Measurements from ENCODE around the gene C14orf93. TPM values are rescaled to one million over a fixed set of nuclear protein-coding genes. Genes with fewer than 3 reads are reported as not detected.
"Not testable (repeated sequence)": the region's sequence is repeated elsewhere in the genome, so short reads cannot be mapped to it uniquely, and the experiment has no call there.

The C14orf93 gene
- polyA plus RNA-seq, 3 donors: 18.5 to 24.4 (median 19.0) TPM

- no peak for DNase-seq (ENCODE audit: extremely low read depth in 1 of 11, low read depth in 9 of 11, low spot score in 4 of 11)
These were observed 54.0 kb downstream of the C14orf93 start for GRCh38 chr14:22955702-22956569.

DNA sequence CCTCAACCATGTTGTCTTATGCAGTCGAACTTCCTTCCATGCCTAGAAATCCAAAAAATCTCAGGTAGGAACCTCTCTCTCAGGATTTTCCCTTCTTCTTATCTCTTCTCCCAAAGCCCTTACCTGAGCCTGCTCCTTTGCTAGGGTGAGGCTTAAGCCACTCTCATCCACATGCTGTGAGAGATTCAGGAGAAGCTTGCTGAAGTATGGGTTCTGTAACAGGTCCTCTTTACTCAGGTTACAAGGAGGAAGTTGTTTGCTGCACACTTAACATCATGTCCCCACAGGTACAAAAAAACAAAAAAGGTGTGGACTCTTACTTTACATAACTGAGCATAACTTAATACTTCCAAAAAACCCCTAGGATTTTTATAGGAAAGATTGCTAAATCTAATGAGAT is 57.5 kb downstream of the C14orf93 start:
- DNase-seq (ENCODE audit: extremely low read depth in 1 of 11, low read depth in 9 of 11, low spot score in 4 of 11): no peak

GRCh38 chr14:22951795-22952194 is 58.1 kb downstream of the C14orf93 start:
- not testable (repeated sequence) for DNase-seq (ENCODE audit: extremely low read depth in 1 of 11, low read depth in 9 of 11, low spot score in 4 of 11)

GRCh38 chr14:22945642-22946041 is 64.3 kb downstream of the C14orf93 start:
- DNase-seq (ENCODE audit: extremely low read depth in 1 of 11, low read depth in 9 of 11, low spot score in 4 of 11): no peak

DNA sequence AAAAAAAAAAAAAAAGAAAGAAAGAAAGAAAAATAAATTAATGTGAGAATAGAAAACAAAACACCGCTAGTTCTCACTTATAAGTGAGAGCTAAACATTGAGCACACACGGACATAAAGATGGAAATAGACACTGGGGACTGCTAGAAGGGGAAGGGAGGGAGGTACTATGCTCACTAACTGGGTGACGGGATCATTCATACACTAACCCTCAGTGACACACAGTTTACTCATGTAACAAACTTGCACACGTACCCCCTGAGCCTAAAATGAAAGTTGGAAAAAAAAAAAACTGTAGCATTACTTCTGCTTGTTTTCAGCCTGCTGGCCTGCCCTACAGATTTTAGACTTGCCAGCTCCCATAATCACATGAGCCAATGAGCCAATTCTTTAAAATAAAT is 70.3 kb downstream of the C14orf93 start:
- DNase-seq (ENCODE audit: extremely low read depth in 1 of 11, low read depth in 9 of 11, low spot score in 4 of 11): no peak

Other genes with a start within 250 kb of the C14orf93 start
- 100 to 1,000 TPM; 134 to 142 (median 136) TPM for gene OXA1L, start 243.5 kb downstream of the C14orf93 start, polyA plus RNA-seq (ENCODE audit: insufficient read length in 3 of 3)
- 100 to 1,000 TPM; 106 to 125 (median 119) TPM for gene SLC7A7, start 194.7 kb downstream of the C14orf93 start, polyA plus RNA-seq (ENCODE audit: insufficient read length in 3 of 3)
- gene MRPL52, start 180.3 kb downstream of the C14orf93 start, polyA plus RNA-seq (ENCODE audit: insufficient read length in 3 of 3): 100 to 1,000 TPM in 1 of 3 donors, 10 to 100 TPM in 2; 76.1 to 108 (median 97.7) TPM
- gene MMP14, start 173.6 kb downstream of the C14orf93 start, polyA plus RNA-seq (ENCODE audit: insufficient read length in 3 of 3): 100 to 1,000 TPM; 130 to 170 (median 135) TPM
- gene LRP10, start 138.4 kb downstream of the C14orf93 start, polyA plus RNA-seq (ENCODE audit: insufficient read length in 3 of 3): 10 to 100 TPM; 71.4 to 94.4 (median 83.1) TPM
- gene REM2, start 126.9 kb downstream of the C14orf93 start, polyA plus RNA-seq (ENCODE audit: insufficient read length in 3 of 3): 1 to 10 TPM; 1.5 to 1.9 (median 1.5) TPM
- 100 to 1,000 TPM; 111 to 140 (median 120) TPM for gene RBM23, start 91.0 kb downstream of the C14orf93 start, polyA plus RNA-seq (ENCODE audit: insufficient read length in 3 of 3)
- gene PRMT5, start 80.8 kb downstream of the C14orf93 start, polyA plus RNA-seq (ENCODE audit: insufficient read length in 3 of 3): 100 to 1,000 TPM; 147 to 158 (median 149) TPM
- gene HAUS4, start 53.1 kb downstream of the C14orf93 start, polyA plus RNA-seq (ENCODE audit: insufficient read length in 3 of 3): 10 to 100 TPM; 53.3 to 58.6 (median 57.0) TPM
- 100 to 1,000 TPM in 1 of 3 donors, 10 to 100 TPM in 2; 80.7 to 100 (median 95.1) TPM for gene AJUBA, start 27.6 kb downstream of the C14orf93 start, polyA plus RNA-seq (ENCODE audit: insufficient read length in 3 of 3)
- 100 to 1,000 TPM; 203 to 259 (median 237) TPM for gene PSMB5, start 24.8 kb upstream of the C14orf93 start, polyA plus RNA-seq (ENCODE audit: insufficient read length in 3 of 3)
- not detected for gene PSMB11, start 32.1 kb upstream of the C14orf93 start, polyA plus RNA-seq (ENCODE audit: insufficient read length in 3 of 3)
- 10 to 100 TPM; 21.7 to 37.3 (median 29.0) TPM for gene CDH24, start 47.4 kb upstream of the C14orf93 start, polyA plus RNA-seq (ENCODE audit: insufficient read length in 3 of 3)
- gene ACIN1, start 85.0 kb upstream of the C14orf93 start, polyA plus RNA-seq (ENCODE audit: insufficient read length in 3 of 3): 100 to 1,000 TPM; 253 to 342 (median 271) TPM
- 10 to 100 TPM; 68.8 to 88.5 (median 86.0) TPM for gene C14orf119, start 85.4 kb upstream of the C14orf93 start, polyA plus RNA-seq (ENCODE audit: insufficient read length in 3 of 3)
- not detected for gene CIROP, start 94.8 kb upstream of the C14orf93 start, polyA plus RNA-seq (ENCODE audit: insufficient read length in 3 of 3)
- gene CEBPE, start 109.1 kb upstream of the C14orf93 start, polyA plus RNA-seq (ENCODE audit: insufficient read length in 3 of 3): under 1 TPM; 0.15 to 0.22 (median 0.16) TPM
- gene SLC7A8, start 173.5 kb upstream of the C14orf93 start, polyA plus RNA-seq (ENCODE audit: insufficient read length in 3 of 3): 100 to 1,000 TPM in 1 of 3 donors, 10 to 100 TPM in 2; 75.9 to 120 (median 82.9) TPM
- gene RNF212B, start 227.8 kb upstream of the C14orf93 start, polyA plus RNA-seq (ENCODE audit: insufficient read length in 3 of 3): 1 to 10 TPM; 1.0 to 1.8 (median 1.1) TPM